Fibroblast of villous mesenchyme (primary cell): Measurements from ENCODE around the gene OR1J1. TPM values are rescaled to one million over a fixed set of nuclear protein-coding genes. Genes with fewer than 3 reads are reported as not detected.

ENCODE experiments used
- DNase-seq: peaks from one replicate; pipeline ENCODE4 v3.0.0-alpha.2; 2010; ENCODE audit warnings: low read depth
- H3K4me3 ChIP-seq: 2 replicates; pipeline ENCODE4 v1.5.1; 2011; ENCODE audit warnings: low read depth, mild to moderate bottlenecking, low read length
- CTCF ChIP-seq: IDR thresholded peaks from 2 replicates; pipeline ENCODE4 v1.5.1; 2012; ENCODE audit warnings: low read depth, mild to moderate bottlenecking, low read length; ENCODE audit not compliant: insufficient read depth
- total RNA-seq: library from RNA; depleted of rRNA; stranded (reverse); fragments of >200 nt; gene quantifications from 2 replicates; pipeline ENCODE4 v1.2.3, GENCODE V29; 2012

Gene OR1J1
- total RNA-seq, 1 donor = not detected

- TF ChIP-seq CTCF = no peak
- no peak for DNase-seq
- no peak overlapping the region for H3K4me3 ChIP-seq
Observed at GRCh38 chr9:122466456-122466855, 11.3 kb downstream of the OR1J1 start.

GRCh38 chr9:122464633-122465567 is 12.8 kb downstream of the OR1J1 start:
- peak; percentile 84 for DNase-seq
- peak; percentile 84 for TF ChIP-seq CTCF
- peak overlapping the region; percentile 59 for H3K4me3 ChIP-seq

- no peak for DNase-seq
- peak; percentile 7 for TF ChIP-seq CTCF
- H3K4me3 ChIP-seq = peak overlapping the region; percentile 59
Observed at GRCh38 chr9:122463828-122464632, 13.7 kb downstream of the OR1J1 start.

- DNase-seq = no peak
- no peak overlapping the region for H3K4me3 ChIP-seq
- no peak for TF ChIP-seq CTCF
Observed at GRCh38 chr9:122457787-122458186, 19.9 kb downstream of the OR1J1 start.

GRCh38 chr9:122456123-122456522 is 21.6 kb downstream of the OR1J1 start:
- no peak for DNase-seq
- TF ChIP-seq CTCF = no peak
- no peak overlapping the region for H3K4me3 ChIP-seq

GRCh38 chr9:122453677-122454135 is 24.0 kb downstream of the OR1J1 start:
- no peak overlapping the region for H3K4me3 ChIP-seq
- no peak for DNase-seq
- TF ChIP-seq CTCF = no peak
